GM20431 (cell line): ENCODE data around the gene GNB1L.

Source experiments
- in situ Hi-C: fragments of 300-500 bp; cut with MseI, MboI; formaldehyde crosslinking; loops from one replicate; pipeline ENCODE4 v1.15.0; 2020; ENCODE audit warnings: low sequenced_read_pairs; ENCODE audit not compliant: unreplicated experiment

The GNB1L gene

GRCh38 chr22:19877626-19878339, 23.1 kb upstream of the GNB1L start:
- in situ Hi-C loops = no loop called here

- in situ Hi-C loops = no loop called here
Measured at GRCh38 chr22:19876941-19877625, 22.4 kb upstream of the GNB1L start.

- in situ Hi-C loops = no loop called here
Measured at GRCh38 chr22:19876314-19876940, 21.8 kb upstream of the GNB1L start.

GRCh38 chr22:19875531-19876313, 21.0 kb upstream of the GNB1L start:
- in situ Hi-C loops = no loop called here

- in situ Hi-C loops = no loop called here
Measured at GRCh38 chr22:19875061-19875530, 20.4 kb upstream of the GNB1L start.

GRCh38 chr22:19874307-19875060, 19.8 kb upstream of the GNB1L start:
- in situ Hi-C loops = no loop called here

GRCh38 chr22:19873960-19874306, 19.3 kb upstream of the GNB1L start:
- in situ Hi-C loops = no loop called here

GRCh38 chr22:19873138-19873959, 18.7 kb upstream of the GNB1L start:
- in situ Hi-C loops = no loop called here

GRCh38 chr22:19872779-19873137, 18.1 kb upstream of the GNB1L start:
- in situ Hi-C loops = no loop called here

GRCh38 chr22:19871845-19872778, 17.4 kb upstream of the GNB1L start:
- in situ Hi-C loops = no loop called here

- in situ Hi-C loops = no loop called here
Measured at GRCh38 chr22:19871023-19871844, 16.6 kb upstream of the GNB1L start.

- in situ Hi-C loops = no loop called here
Measured at GRCh38 chr22:19870153-19871022, 15.7 kb upstream of the GNB1L start.

- in situ Hi-C loops = no loop called here
Measured at GRCh38 chr22:19869497-19870152, 15.0 kb upstream of the GNB1L start.

GRCh38 chr22:19868773-19869471, 14.2 kb upstream of the GNB1L start:
- in situ Hi-C loops = no loop called here

- in situ Hi-C loops = no loop called here
Measured at GRCh38 chr22:19868333-19868732, 13.7 kb upstream of the GNB1L start.
